ENCODE results near the gene GTSE1. TPM values are rescaled to one million over a fixed set of nuclear protein-coding genes. Genes with fewer than 3 reads are reported as not detected.

GTSE1 gene
- total and polyA plus RNA-seq, 2 of the 13 experiments (the other 11 are each of a cell fraction or from before 2014, with no cell fraction given) = 10.7 to 13.5 TPM

GRCh38 chr22:46377525-46378425 lies 81.1 kb downstream of the GTSE1 start (continued):
- TF ChIP-seq ZNF770 (CRISPR knock-in tag; IDR thresholded peaks at IDR 0.05) (peak; percentile 94), SAP130 (CRISPR knock-in tag; IDR thresholded peaks at IDR 0.05; ENCODE audit: low read depth) (peak; percentile 97), ZNF138 (CRISPR knock-in tag; IDR thresholded peaks at IDR 0.05; ENCODE audit: low read depth) (no peak), ZFP91 (CRISPR knock-in tag; IDR thresholded peaks at IDR 0.05; ENCODE audit: borderline replicate concordance) (peak; percentile 73; the same call in 1 of the 2 replicates), ARID4A (CRISPR knock-in tag; IDR thresholded peaks at IDR 0.05; ENCODE audit: borderline replicate concordance) (peak; percentile 84), HMG20A (CRISPR knock-in tag; IDR thresholded peaks at IDR 0.05; ENCODE audit: borderline replicate concordance) (peak; percentile 89), NCOR1 (IDR thresholded peaks at IDR 0.05; ENCODE audit: borderline replicate concordance, low read length) (peak; percentile 69; the same call in 1 of the 2 replicates), EHMT2 (IDR thresholded peaks at IDR 0.05; ENCODE audit: borderline replicate concordance, low read depth, low read length) (no peak), TFAP4 (IDR thresholded peaks at IDR 0.05; ENCODE audit: borderline replicate concordance, low read depth) (peak; percentile 84), ZNF510 (CRISPR knock-in tag; IDR thresholded peaks at IDR 0.05; ENCODE audit: low read depth) (peak; percentile 26; the same call in 1 of the 2 replicates), CERS6 (CRISPR knock-in tag; IDR thresholded peaks at IDR 0.05) (no peak), ZC3H4 (CRISPR knock-in tag; IDR thresholded peaks at IDR 0.05; ENCODE audit: borderline replicate concordance) (no peak), CSRNP1 (CRISPR knock-in tag; IDR thresholded peaks at IDR 0.05) (peak; percentile 84), ZNF563 (CRISPR knock-in tag; IDR thresholded peaks at IDR 0.05) (peak; percentile 62; the same call in 1 of the 2 replicates)

Measured in HepG2 (cell line).